GM19023 (cell line): ENCODE results near the gene NOL4L.
"Not testable (repeated sequence)": the region's sequence is repeated elsewhere in the genome, so short reads cannot be mapped to it uniquely, and the experiment has no call there.

Experiments
- ATAC-seq: cut with Tn5 transposase; IDR thresholded peaks from one replicate; pipeline ENCODE4 v1.9.1; 2021; ENCODE audit warnings: mild to moderate bottlenecking, moderate library complexity; ENCODE audit not compliant: unreplicated experiment

The NOL4L gene

GRCh38 chr20:32598606-32599005, 13.5 kb upstream of the NOL4L start:
- no peak for ATAC-seq

- ATAC-seq = no peak
Observed at GRCh38 chr20:32597714-32598113, 12.6 kb upstream of the NOL4L start.

GRCh38 chr20:32596681-32597252, 11.6 kb upstream of the NOL4L start:
- no peak for ATAC-seq

GRCh38 chr20:32595143-32595542, 10.0 kb upstream of the NOL4L start:
- no peak for ATAC-seq

- ATAC-seq = not testable (repeated sequence)
Observed at GRCh38 chr20:32594669-32595068, 9.5 kb upstream of the NOL4L start.

GRCh38 chr20:32594204-32594603, 9.1 kb upstream of the NOL4L start:
- no peak for ATAC-seq

- ATAC-seq = not testable (repeated sequence)
Observed at GRCh38 chr20:32592616-32593015, 7.5 kb upstream of the NOL4L start.

- ATAC-seq = no peak
Observed at GRCh38 chr20:32592022-32592421, 6.9 kb upstream of the NOL4L start.

- no peak for ATAC-seq
Observed at GRCh38 chr20:32589769-32590168, 4.6 kb upstream of the NOL4L start.

GRCh38 chr20:32589256-32589655, 4.1 kb upstream of the NOL4L start:
- ATAC-seq = no peak

- ATAC-seq = no peak
Observed at GRCh38 chr20:32588040-32588439, 2.9 kb upstream of the NOL4L start.

- no peak for ATAC-seq
Observed at GRCh38 chr20:32586291-32586690, 1.2 kb upstream of the NOL4L start.

GRCh38 chr20:32585586-32586127, 524 bp upstream of the NOL4L start:
- no peak for ATAC-seq

- no peak for ATAC-seq
Observed at GRCh38 chr20:32583581-32584070, 1.5 kb downstream of the NOL4L start.

GRCh38 chr20:32582659-32583580, 2.2 kb downstream of the NOL4L start:
- ATAC-seq = no peak

- no peak for ATAC-seq
Observed at GRCh38 chr20:32581839-32582658, 3.1 kb downstream of the NOL4L start.

GRCh38 chr20:32580970-32581838, 3.9 kb downstream of the NOL4L start:
- no peak for ATAC-seq

- ATAC-seq = no peak
Observed at GRCh38 chr20:32580219-32580969, 4.7 kb downstream of the NOL4L start.

- ATAC-seq = no peak
Observed at GRCh38 chr20:32578840-32579390, 6.2 kb downstream of the NOL4L start.
